ENCODE measurements around the gene PLD1. TPM values are rescaled to one million over a fixed set of nuclear protein-coding genes. Genes with fewer than 3 reads are reported as not detected.

PLD1 gene
- total and polyA plus RNA-seq, 2 of the 8 experiments (the other 6 are each of a cell fraction or from before 2014, with no cell fraction given): 1.2 to 2.6 TPM

DNA sequence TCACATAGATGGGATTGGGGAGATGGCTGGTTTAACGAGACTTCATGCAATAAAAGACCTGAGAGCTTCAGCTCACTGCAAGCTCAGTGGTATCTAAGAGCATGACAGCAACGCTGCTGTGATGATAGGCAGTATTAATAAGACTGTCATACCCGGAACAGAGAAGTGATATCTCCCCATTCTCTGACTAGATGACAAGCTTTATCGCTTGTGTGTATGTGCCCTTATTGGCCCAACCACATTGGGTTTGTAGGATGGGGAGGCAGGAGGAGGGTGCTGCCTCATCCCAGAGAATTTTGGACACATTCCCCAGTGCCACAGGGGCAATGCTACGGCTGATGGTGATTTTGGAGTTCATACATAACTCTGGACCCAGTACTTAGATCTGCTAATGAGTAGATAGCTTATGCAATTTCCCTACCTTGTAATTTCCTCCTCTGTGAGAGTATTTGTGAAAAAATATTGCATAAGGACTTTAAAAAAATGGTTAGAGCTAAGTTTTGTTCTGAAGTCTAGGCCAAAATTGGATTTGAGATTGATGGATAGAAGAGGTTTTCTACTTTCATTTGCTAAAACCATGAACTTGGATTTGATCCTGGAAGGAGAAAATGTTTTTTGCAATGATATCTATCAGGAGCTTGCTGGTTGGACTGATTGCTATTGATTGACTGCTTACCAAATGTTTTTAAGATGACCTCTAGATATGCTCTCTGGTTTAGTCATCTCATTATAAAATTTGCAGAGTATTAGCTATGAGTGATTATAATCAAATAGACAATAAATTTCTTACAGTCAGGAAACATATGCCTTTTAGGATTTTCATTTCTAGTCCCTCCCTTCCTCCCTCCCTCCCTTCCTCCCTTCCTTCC is 18.9 kb upstream of the PLD1 start (continued):
- TF ChIP-seq, protein P1, sequence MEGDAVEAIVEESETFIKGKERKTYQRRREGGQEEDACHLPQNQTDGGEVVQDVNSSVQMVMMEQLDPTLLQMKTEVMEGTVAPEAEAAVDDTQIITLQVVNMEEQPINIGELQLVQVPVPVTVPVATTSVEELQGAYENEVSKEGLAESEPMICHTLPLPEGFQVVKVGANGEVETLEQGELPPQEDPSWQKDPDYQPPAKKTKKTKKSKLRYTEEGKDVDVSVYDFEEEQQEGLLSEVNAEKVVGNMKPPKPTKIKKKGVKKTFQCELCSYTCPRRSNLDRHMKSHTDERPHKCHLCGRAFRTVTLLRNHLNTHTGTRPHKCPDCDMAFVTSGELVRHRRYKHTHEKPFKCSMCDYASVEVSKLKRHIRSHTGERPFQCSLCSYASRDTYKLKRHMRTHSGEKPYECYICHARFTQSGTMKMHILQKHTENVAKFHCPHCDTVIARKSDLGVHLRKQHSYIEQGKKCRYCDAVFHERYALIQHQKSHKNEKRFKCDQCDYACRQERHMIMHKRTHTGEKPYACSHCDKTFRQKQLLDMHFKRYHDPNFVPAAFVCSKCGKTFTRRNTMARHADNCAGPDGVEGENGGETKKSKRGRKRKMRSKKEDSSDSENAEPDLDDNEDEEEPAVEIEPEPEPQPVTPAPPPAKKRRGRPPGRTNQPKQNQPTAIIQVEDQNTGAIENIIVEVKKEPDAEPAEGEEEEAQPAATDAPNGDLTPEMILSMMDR (IDR thresholded peaks at IDR 0.05; ENCODE audit: control extremely low read depth in 1 of 3, insufficient read depth in 1 of 3, low read depth in 1 of 3, low read length in 3 of 3): no peak

Data from H1 (cell line).